Breast epithelium (tissue), 3 donors: ENCODE results near the gene METTL6.

Source experiments
- POLR2A ChIP-seq: fragments of 450-650 bp; IDR thresholded peaks from one replicate; pipeline ENCODE4 v1.6.1; 2016; ENCODE audit warnings: antibody characterized with exemption, mild to moderate bottlenecking, moderate library complexity
- POLR2AphosphoS5 ChIP-seq, 3 donors: sonication (generic); formaldehyde crosslinking; IDR thresholded peaks; one replicate each; pipeline ENCODE4 v1.6.1; 2017; ENCODE audit warnings: antibody characterized with exemption in 3 of 3
- TF ChIP-seq, protein P1 (sequence below), 3 donors: fragments of 450-650 bp; IDR thresholded peaks; one replicate each; pipeline ENCODE4 v1.5.1; 2016 to 2017; ENCODE audit warnings: antibody characterized with exemption in 3 of 3, mild to moderate bottlenecking in 3 of 3, moderate library complexity in 3 of 3

DNA sequence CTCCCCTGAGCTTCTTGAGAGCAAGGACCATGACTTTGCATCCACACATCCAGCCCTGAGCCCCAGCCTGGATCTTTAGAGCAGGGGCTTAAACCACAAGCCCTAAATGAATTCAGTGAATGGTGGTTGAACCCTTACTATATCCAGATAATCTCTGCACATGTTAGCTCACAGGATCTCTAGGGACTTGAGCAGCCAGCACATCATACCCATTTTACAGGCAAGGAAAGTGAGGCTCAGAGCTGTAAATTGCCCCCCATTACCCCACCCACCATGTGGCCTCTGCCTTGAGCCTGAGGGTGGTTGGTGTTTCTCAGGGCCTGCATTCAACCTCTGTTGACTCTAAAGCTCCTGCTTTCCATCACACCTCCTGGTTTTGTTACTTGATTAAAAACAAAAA lies 27.6 kb upstream of the METTL6 start:
- TF ChIP-seq, protein P1, sequence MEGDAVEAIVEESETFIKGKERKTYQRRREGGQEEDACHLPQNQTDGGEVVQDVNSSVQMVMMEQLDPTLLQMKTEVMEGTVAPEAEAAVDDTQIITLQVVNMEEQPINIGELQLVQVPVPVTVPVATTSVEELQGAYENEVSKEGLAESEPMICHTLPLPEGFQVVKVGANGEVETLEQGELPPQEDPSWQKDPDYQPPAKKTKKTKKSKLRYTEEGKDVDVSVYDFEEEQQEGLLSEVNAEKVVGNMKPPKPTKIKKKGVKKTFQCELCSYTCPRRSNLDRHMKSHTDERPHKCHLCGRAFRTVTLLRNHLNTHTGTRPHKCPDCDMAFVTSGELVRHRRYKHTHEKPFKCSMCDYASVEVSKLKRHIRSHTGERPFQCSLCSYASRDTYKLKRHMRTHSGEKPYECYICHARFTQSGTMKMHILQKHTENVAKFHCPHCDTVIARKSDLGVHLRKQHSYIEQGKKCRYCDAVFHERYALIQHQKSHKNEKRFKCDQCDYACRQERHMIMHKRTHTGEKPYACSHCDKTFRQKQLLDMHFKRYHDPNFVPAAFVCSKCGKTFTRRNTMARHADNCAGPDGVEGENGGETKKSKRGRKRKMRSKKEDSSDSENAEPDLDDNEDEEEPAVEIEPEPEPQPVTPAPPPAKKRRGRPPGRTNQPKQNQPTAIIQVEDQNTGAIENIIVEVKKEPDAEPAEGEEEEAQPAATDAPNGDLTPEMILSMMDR (IDR thresholded peaks at IDR 0.05), result no peak
- TF ChIP-seq POLR2AphosphoS5 (IDR thresholded peaks at IDR 0.05) (no peak), POLR2A (no peak)
